HG02973 (cell line): ENCODE measurements around the gene LYPD1.

Experiments used
- ATAC-seq: cut with Tn5 transposase; IDR thresholded peaks from one replicate; pipeline ENCODE4 v1.9.1; 2021; ENCODE audit warnings: moderate library complexity; ENCODE audit not compliant: unreplicated experiment

Gene LYPD1

DNA sequence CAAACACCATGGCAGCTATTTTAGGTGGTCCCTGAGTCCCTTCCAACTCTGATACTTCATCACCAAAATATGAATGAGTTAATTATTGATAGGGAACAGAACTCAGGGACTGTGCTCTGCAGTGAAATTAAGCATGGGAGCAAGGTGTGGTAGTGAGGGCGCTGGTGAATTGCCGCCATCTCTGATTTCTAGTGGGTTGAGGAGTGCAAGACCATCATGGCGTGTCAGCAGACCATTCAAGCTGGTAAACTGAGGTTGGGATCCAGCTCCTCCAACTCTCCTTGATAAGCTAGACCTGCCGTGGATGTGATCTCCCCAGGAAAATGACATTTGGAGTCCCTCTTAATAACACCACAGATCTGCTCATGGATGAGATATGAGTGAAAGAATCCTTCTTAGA lies 70.4 kb downstream of the LYPD1 start:
- ATAC-seq, result no peak

DNA sequence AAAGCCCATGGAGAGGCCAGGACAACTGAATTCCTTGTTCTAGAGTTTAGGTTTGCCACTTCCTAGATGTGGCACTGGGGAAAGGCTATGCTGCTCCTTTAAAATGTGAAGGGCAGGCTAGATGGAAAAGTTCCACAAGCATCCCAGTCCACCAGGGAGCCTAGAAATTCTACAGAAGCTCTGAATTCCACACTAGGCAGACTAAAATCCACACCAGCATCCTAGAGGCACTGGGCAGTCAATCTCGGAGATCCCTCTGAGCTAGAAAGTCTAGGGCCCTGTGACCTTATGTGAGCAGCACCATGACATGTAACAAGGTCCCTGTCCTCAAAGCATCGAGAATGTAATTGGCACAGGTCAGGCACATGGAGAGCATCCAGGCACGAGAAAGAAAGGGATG lies 71.5 kb downstream of the LYPD1 start:
- ATAC-seq, result no peak

DNA sequence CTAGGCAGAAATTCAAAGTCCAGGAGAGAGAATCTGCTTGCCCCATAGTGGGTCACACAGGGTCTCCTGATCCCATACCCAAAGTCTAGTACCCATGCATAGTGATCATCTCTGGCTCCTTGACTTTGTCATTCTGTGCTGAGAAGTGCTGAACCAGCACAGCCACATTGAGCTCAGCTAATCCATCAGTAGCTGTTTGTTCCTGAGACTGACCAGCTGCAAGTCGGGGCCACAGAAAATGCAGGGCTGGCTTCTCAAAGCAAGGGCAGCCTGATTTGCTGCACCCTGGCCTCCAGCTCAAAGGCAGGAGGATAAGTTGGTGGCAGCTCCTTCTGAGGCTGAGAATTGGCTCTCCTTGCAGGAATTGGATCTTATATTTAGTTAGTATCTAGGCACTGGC lies 72.2 kb downstream of the LYPD1 start:
- ATAC-seq, result no peak

DNA sequence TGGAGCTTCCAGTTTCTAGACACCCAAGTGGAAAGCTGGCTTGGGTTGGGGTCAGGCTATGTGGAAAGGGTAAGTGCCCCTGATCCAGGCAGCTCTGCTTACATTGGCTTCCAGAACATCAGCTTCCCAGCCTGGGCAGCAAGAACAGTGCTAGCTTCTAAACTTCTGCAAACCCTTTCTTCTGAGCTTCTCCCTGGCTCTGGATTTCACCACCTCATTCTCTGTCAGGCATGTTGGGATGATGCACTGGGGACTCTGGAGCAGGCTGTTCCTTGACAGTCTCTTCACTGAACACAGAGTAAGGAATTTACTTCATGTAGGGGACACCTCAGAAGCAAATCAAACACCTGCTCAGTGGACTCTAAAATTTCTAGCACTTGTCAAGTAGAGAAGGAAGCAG lies 72.8 kb downstream of the LYPD1 start:
- no peak for ATAC-seq

DNA sequence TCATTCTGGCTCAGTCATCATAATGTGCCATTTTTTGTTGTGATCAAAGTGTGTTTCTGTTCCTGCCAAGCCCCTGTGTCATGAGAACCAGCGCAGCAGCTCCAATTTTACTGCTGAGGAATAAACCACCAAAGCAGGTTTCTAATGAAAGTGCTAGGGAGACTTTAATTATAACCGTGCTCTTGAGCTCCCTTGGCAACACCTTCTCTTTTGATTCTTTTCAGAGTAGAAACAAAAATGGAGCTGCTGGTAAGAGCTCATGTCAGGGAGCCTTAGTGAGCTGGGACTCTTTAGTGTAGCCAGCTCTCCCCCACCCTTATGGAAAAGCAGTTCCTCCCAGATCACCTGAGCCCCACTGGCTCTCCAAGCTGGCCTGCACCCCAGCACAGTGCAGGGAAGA lies 74.3 kb downstream of the LYPD1 start:
- ATAC-seq, result no peak

DNA sequence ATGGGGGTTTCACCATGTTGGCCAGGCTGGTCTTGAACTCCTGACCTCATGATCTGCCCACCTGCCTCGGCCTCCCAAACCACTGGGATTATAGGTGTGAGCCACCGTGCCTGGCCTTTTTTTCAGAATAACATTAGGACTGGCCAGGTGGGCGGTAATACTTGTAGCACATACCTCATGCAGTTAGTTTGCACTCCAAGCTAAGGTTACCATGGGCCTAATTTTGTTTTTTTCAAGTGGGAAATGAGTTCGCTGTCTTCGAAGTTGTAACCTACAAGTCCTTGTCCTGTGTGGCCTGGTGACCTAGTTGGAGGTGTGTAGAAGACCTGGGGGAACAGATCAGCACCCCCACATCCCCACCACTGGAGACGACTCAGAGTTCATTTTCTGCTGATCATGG lies 74.8 kb downstream of the LYPD1 start:
- ATAC-seq, result no peak
